HepG2 (cell line): ENCODE data around the gene ADGRV1. TPM values are rescaled to one million over a fixed set of nuclear protein-coding genes. Genes with fewer than 3 reads are reported as not detected.

Source experiments
- ATAC-seq: fragments of 200-7000 bp; cut with Tn5 transposase; 3 replicates; pipeline ENCODE4 v1.9.1; 2020; ENCODE audit warnings: mild to moderate bottlenecking, moderate library complexity
- BruUV-seq: library from RNA; stranded (reverse); fragments of 400-500 nt; replicated peaks from 2 replicates; lab custom pipeline; 2021; lab: Mats Ljungman, UMichigan
- CTCF ChIA-PET: fragments of 300-600 bp; formaldehyde crosslinking; extraction: SDS; loops from one replicate; lab custom pipeline; 2021; ENCODE audit warnings: low total read pairs, inconsistent platforms, low intra/inter-chr PET ratio; lab: Yijun Ruan, JAX
- POLR2A ChIA-PET: fragments of 350-600 bp; sonication (Branson Sonifier 250); formaldehyde crosslinking; loops from one replicate; lab custom pipeline; 2020; ENCODE audit warnings: antibody characterized with exemption, inconsistent platforms; lab: Yijun Ruan, JAX
- DNase-seq: peaks from one replicate; pipeline ENCODE4 v3.0.0-alpha.2; 2015; ENCODE audit warnings: low spot score
- FAIRE-seq: peaks from 3 replicates; lab custom pipeline; 2011; peaks lifted over from hg19 to GRCh38; lab: Jason Lieb, UNC
- H2AFZ ChIP-seq: one replicate; pipeline ENCODE4 v1.6.1; 2011; ENCODE audit warnings: low read length, inconsistent platforms
- H3K27ac ChIP-seq: fragments of 300-600 bp; 3 replicates; pipeline ENCODE4 v1.8.0; 2011; ENCODE audit warnings: mixed run types, mild to moderate bottlenecking, mixed read lengths, low read length, inconsistent platforms; ENCODE audit not compliant: insufficient read depth; ENCODE audit errors: extremely low read length
- H3K27me3 ChIP-seq, 2 experiments: fragments of 200-600 bp in 1 of 2; 2 replicates in 1 of 2; 3 replicates in 1 of 2; pipeline versions ENCODE4 v1.6.0 to v1.8.0; 2011; ENCODE audit warnings: low read length in 2 of 2, mild to moderate bottlenecking in 2 of 2, moderate library complexity in 2 of 2, inconsistent platforms in 1 of 2; ENCODE audit not compliant: insufficient read depth in 2 of 2, control insufficient read depth in 1 of 2
- H3K36me3 ChIP-seq, 2 experiments: fragments of 200-600 bp in 1 of 2; replicated peaks in 1 of 2; 2 replicates in 1 of 2; 3 replicates in 1 of 2; pipeline versions ENCODE4 v1.5.1 to v1.8.0; 2011; ENCODE audit warnings: low read length in 2 of 2, inconsistent platforms in 1 of 2; ENCODE audit not compliant: insufficient read depth in 2 of 2, control insufficient read depth in 1 of 2
- H3K4me1 ChIP-seq: 2 replicates; pipeline ENCODE4 v1.5.1; 2012; ENCODE audit warnings: low read length, inconsistent platforms; ENCODE audit not compliant: insufficient read depth
- H3K4me2 ChIP-seq: 2 replicates; pipeline ENCODE4 v1.6.0; 2011; ENCODE audit warnings: low read depth, low read length, inconsistent platforms
- H3K4me3 ChIP-seq, 3 experiments: fragments of 200-600 bp in 1 of 3; sonication (generic), shearing (Covaris generic) in 1 of 3; replicated peaks in 1 of 3; 2 replicates each; pipeline ENCODE4 v1.5.1; 2011 to 2016; ENCODE audit warnings: low read length in 3 of 3, inconsistent platforms in 2 of 3, low read depth in 2 of 3, mild to moderate bottlenecking in 2 of 3, control low read depth in 1 of 3, mixed read lengths in 1 of 3; ENCODE audit not compliant: insufficient read depth in 1 of 3
- H3K79me2 ChIP-seq: one replicate; pipeline ENCODE4 v1.6.1; 2011; ENCODE audit warnings: low read length, inconsistent platforms; ENCODE audit not compliant: insufficient read depth
- H3K9ac ChIP-seq: 2 replicates; pipeline ENCODE4 v1.6.0; 2011; ENCODE audit warnings: mild to moderate bottlenecking, low read depth, low read length, inconsistent platforms; ENCODE audit not compliant: insufficient read depth
- H3K9me3 ChIP-seq: 2 replicates; pipeline ENCODE4 v1.5.1; 2012; ENCODE audit warnings: mild to moderate bottlenecking, low read length
- H4K20me1 ChIP-seq: 2 replicates; pipeline ENCODE4 v1.6.0; 2011; ENCODE audit warnings: inconsistent platforms, mild to moderate bottlenecking, low read length, moderate library complexity; ENCODE audit not compliant: insufficient read depth
- HCFC1 ChIP-seq: fragments of 150-350 bp; IDR thresholded peaks from 2 replicates; pipeline ENCODE4 v1.6.1; 2014; ENCODE audit warnings: low read depth, low read length
- HIC2 ChIP-seq: sonication (generic); formaldehyde crosslinking; IDR thresholded peaks from 2 replicates; pipeline ENCODE4 v1.9.0; 2022; ENCODE audit warnings: low read depth, missing genetic modification reagents
- HNRNPH1 ChIP-seq: fragments of 200-400 bp; formaldehyde crosslinking; optimal IDR thresholded peaks from 2 replicates; pipeline ENCODE3; 2017; ENCODE audit warnings: mild to moderate bottlenecking, low read depth, low read length
- ISL2 ChIP-seq: sonication (generic); formaldehyde crosslinking; IDR thresholded peaks from 2 replicates; pipeline ENCODE4 v1.5.0; 2020; ENCODE audit warnings: missing genetic modification reagents
- JUND ChIP-seq: sonication (generic); formaldehyde crosslinking; IDR thresholded peaks from 2 replicates; pipeline ENCODE4 v1.8.0; 2022; ENCODE audit warnings: mild to moderate bottlenecking, missing genetic modification reagents
- KAT7 ChIP-seq: IDR thresholded peaks from 2 replicates; pipeline ENCODE4 v1.6.1; 2018; ENCODE audit warnings: borderline replicate concordance, missing compliant biosample characterization
- MED8 ChIP-seq: sonication (generic); formaldehyde crosslinking; IDR thresholded peaks from 2 replicates; pipeline ENCODE4 v1.8.1; 2023; ENCODE audit warnings: mild to moderate bottlenecking, missing genetic modification reagents; ENCODE audit not compliant: insufficient replicate concordance
- PRDM15 ChIP-seq: sonication (generic); formaldehyde crosslinking; IDR thresholded peaks from 2 replicates; pipeline ENCODE4 v1.4.0; 2020; ENCODE audit warnings: missing genetic modification reagents
- ZBTB43 ChIP-seq: sonication (generic); formaldehyde crosslinking; conservative IDR thresholded peaks from 2 replicates; pipeline ENCODE4 v1.4.0; 2020; ENCODE audit warnings: missing genetic modification reagents
- ZFP36L2 ChIP-seq: sonication (generic); formaldehyde crosslinking; IDR thresholded peaks from 2 replicates; pipeline ENCODE4 v1.4.0; 2020; ENCODE audit warnings: missing genetic modification reagents
- ZNF780A ChIP-seq: sonication (generic); formaldehyde crosslinking; IDR thresholded peaks from 2 replicates; pipeline ENCODE4 v1.8.0; 2022; ENCODE audit warnings: mild to moderate bottlenecking, missing genetic modification reagents, moderate library complexity
- ZNF800 ChIP-seq: sonication (generic); formaldehyde crosslinking; IDR thresholded peaks from 2 replicates; pipeline ENCODE4 v1.4.0; 2020; ENCODE audit warnings: missing genetic modification reagents
- WGBS: methylation state at CpG from one replicate; pipeline ENCODE4 v1.1.6; 2017; ENCODE audit warnings: low lambda C conversion rate; 5-methylcytosine and 5-hydroxymethylcytosine counted together
- in situ Hi-C: cut with HindIII; loops from 2 replicates; pipeline ENCODE4 v1.10.0; 2017; ENCODE audit warnings: low pct_unique_long_range_greater_than_20kb; ENCODE audit not compliant: extremely low pct_ligation_motif_present
- intact Hi-C: fragments of 100-400 bp; cut with micrococcal nuclease; formaldehyde crosslinking; loops from one replicate; pipeline ENCODE4 v1.10.0; 2022; ENCODE audit not compliant: unreplicated experiment
- polyA plus RNA-seq, 8 experiments: library from polyadenylated mRNA; depleted of rRNA in 3 of 8; stranded (reverse) in 7 of 8; unstranded in 1 of 8; fragments of >200 nt; fragmentation: Illumina TruSeq in 4 of 8; extraction: Trizol in 4 of 8; gene quantifications; 2 replicates each; pipeline versions ENCODE4 v1.2.1 to v1.2.3, GENCODE V29; 2011 to 2016; ENCODE audit warnings: low read depth in 4 of 8, missing spikeins in 1 of 8, mixed read lengths in 1 of 8; ENCODE audit not compliant: insufficient read depth in 1 of 8
- total RNA-seq, 5 experiments: library from RNA; depleted of rRNA; stranded (reverse); fragments of >200 nt; fragmentation: Illumina TruSeq; extraction: Trizol; gene quantifications; 2 replicates each; pipeline ENCODE4 v1.2.3, GENCODE V29; 2016; ENCODE audit warnings: low read depth in 1 of 5

The ADGRV1 gene
- total and polyA plus RNA-seq, 2 of the 13 experiments (the other 11 are each of a cell fraction or from before 2014, with no cell fraction given), result 1.7 to 3.9 TPM

- no peak overlapping the region for H3K4me3 ChIP-seq
- peaks cover 25% of the 10 kb centered on the region for H3K4me1 ChIP-seq
- H3K79me2 ChIP-seq, result no peaks in the 10 kb centered on the region
- in situ Hi-C loops (loop anchor here (10.0 kb wide), 2 partner anchors 157 to 227 kb away; no protein-coding TSS in a partner anchor), intact Hi-C loops (loop anchor here (2.0 kb wide), 1 partner anchor 159 kb away; no protein-coding TSS in a partner anchor)
- no peaks in the 10 kb centered on the region; a peak in 1 of 5 replicates for H3K27me3 ChIP-seq
- CTCF ChIA-PET, result no interaction called here
- POLR2A ChIA-PET, result no interaction called here
- DNase-seq (no peak), ATAC-seq (no peak), FAIRE-seq (no peak)
- no peaks in the 10 kb centered on the region for H3K9me3 ChIP-seq
- H4K20me1 ChIP-seq, result no peaks in the 10 kb centered on the region
- no peak overlapping the region for H3K9ac ChIP-seq
- BruUV-seq, result no TSS peak
- WGBS, result 57% methylated on average over 4 of the region's 4 CpGs
- H3K27ac ChIP-seq, result no peak overlapping the region
- no peak overlapping the region for H2AFZ ChIP-seq
- H3K36me3 ChIP-seq, result no peaks in the 10 kb centered on the region
- H3K4me2 ChIP-seq, result no peak overlapping the region
- TF ChIP-seq HIC2 (CRISPR knock-in tag), result no peak
- no peak for TF ChIP-seq HCFC1
- no peak for TF ChIP-seq ZNF800 (CRISPR knock-in tag)
- no peak for TF ChIP-seq KAT7 (CRISPR knock-in tag)
- TF ChIP-seq ISL2, result no peak
- no peak for TF ChIP-seq ZNF780A (CRISPR knock-in tag)
- no peak for TF ChIP-seq PRDM15 (CRISPR knock-in tag)
- no peak for TF ChIP-seq ZFP36L2
- TF ChIP-seq ZBTB43, result no peak
- no peak for TF ChIP-seq MED8 (CRISPR knock-in tag)
- no peak for TF ChIP-seq JUND (CRISPR knock-in tag)
- TF ChIP-seq HNRNPH1, result no peak
Measured at GRCh38 chr5:91091471-91092234, 533.1 kb downstream of the ADGRV1 start.
